Keratinocyte (primary cell): ENCODE measurements around the gene THTPA.

ENCODE experiments used
- CTCF ChIP-seq, 3 experiments: IDR thresholded peaks in 1 of 3; conservative IDR thresholded peaks in 1 of 3; optimal IDR thresholded peaks in 1 of 3; 2 replicates in 2 of 3; 3 replicates in 1 of 3; pipeline versions ENCODE3 to v1.5.1; 2011; ENCODE audit warnings: low read length in 3 of 3, mild to moderate bottlenecking in 3 of 3, moderate library complexity in 2 of 3, control low read depth in 1 of 3, inconsistent platforms in 1 of 3; ENCODE audit not compliant: insufficient read depth in 2 of 3; ENCODE audit errors: extremely low read depth in 1 of 3
- EZH2 ChIP-seq: IDR thresholded peaks from one replicate; pipeline ENCODE4 v1.6.1; 2012; ENCODE audit warnings: inconsistent platforms, mild to moderate bottlenecking, low read length, moderate library complexity

GRCh38 chr14:23600806-23601205 is 44.7 kb downstream of the THTPA start:
- TF ChIP-seq CTCF (optimal IDR thresholded peaks at IDR 0.05 in 1 of 3, IDR thresholded peaks at IDR 0.05 in 1 of 3, conservative IDR thresholded peaks at IDR 0.05 in 1 of 3; ENCODE audit: extremely low read depth in 1 of 3, insufficient read depth in 2 of 3, low read length in 3 of 3) (no peak), EZH2 (no peak)
